ENCODE results near the gene FOXN3.

Gene FOXN3

GRCh38 chr14:89108608-89109007, 308.4 kb downstream of the FOXN3 start:
- no peaks in the 10 kb centered on the region for H3K36me3 ChIP-seq (ENCODE audit: control insufficient read depth in 5 of 5, insufficient read depth in 5 of 5, low read length in 5 of 5)
- H3K9ac ChIP-seq (ENCODE audit: low read length in 5 of 5), result no peak overlapping the region
- H3K4me1 ChIP-seq (ENCODE audit: control insufficient read depth in 5 of 5, insufficient read depth in 5 of 5, low read length in 5 of 5), result peaks cover 0 to 5% (median 0%) of the 10 kb centered on the region in 5 donors
- peaks cover 0 to 9% (median 0%) of the 10 kb centered on the region in 5 donors for H3K9me3 ChIP-seq (ENCODE audit: control insufficient read depth in 5 of 5, low read length in 5 of 5)
- no peak overlapping the region for H3K27ac ChIP-seq (ENCODE audit: low read depth, low read length)
- H3K27me3 ChIP-seq (ENCODE audit: control insufficient read depth in 5 of 5, insufficient read depth in 4 of 5, low read length in 5 of 5), result no peaks in the 10 kb centered on the region
- H3K4me3 ChIP-seq (ENCODE audit: low read depth in 1 of 5, low read length in 5 of 5), result no peak overlapping the region

GRCh38 chr14:89107626-89108025, 309.4 kb downstream of the FOXN3 start:
- Histone ChIP-seq H3K9ac (ENCODE audit: low read length in 5 of 5) (no peak overlapping the region), H3K9me3 (ENCODE audit: control insufficient read depth in 5 of 5, low read length in 5 of 5) (peaks cover 0 to 9% (median 0%) of the 10 kb centered on the region in 5 donors), H3K4me3 (ENCODE audit: low read depth in 1 of 5, low read length in 5 of 5) (no peak overlapping the region), H3K27ac (ENCODE audit: low read depth, low read length) (no peak overlapping the region), H3K27me3 (ENCODE audit: control insufficient read depth in 5 of 5, insufficient read depth in 4 of 5, low read length in 5 of 5) (no peaks in the 10 kb centered on the region), H3K36me3 (ENCODE audit: control insufficient read depth in 5 of 5, insufficient read depth in 5 of 5, low read length in 5 of 5) (no peaks in the 10 kb centered on the region), H3K4me1 (ENCODE audit: control insufficient read depth in 5 of 5, insufficient read depth in 5 of 5, low read length in 5 of 5) (peaks cover 0 to 5% (median 0%) of the 10 kb centered on the region in 5 donors)

Measured in subcutaneous abdominal adipose tissue (tissue), 5 donors.